Lung microvascular endothelial cell (primary cell): ENCODE results near the gene CILP2. TPM values are rescaled to one million over a fixed set of nuclear protein-coding genes. Genes with fewer than 3 reads are reported as not detected.

ENCODE experiments used
- DNase-seq, 2 donors: peaks; one replicate each; pipeline versions ENCODE4 v3.0.0 to v3.0.0-alpha.2; 2010; ENCODE audit warnings: low read depth in 2 of 2
- total RNA-seq: library from RNA; depleted of rRNA; stranded (reverse); fragments of >200 nt; gene quantifications from 2 replicates; pipeline ENCODE4 v1.2.1, GENCODE V29; 2014

Gene CILP2
- total RNA-seq, 1 donor from 2014 or later, result not detected

- DNase-seq, result peak; percentile 41 to 70
Observed at GRCh38 chr19:19528721-19529490, 9.2 kb upstream of the CILP2 start, which contains the start of gene YJEFN3. YJEFN3 (plus strand) TSS chr19:19528911; CDS start chr19:19528933, 22 bp downstream.

- no peak for DNase-seq
Observed at GRCh38 chr19:19529783-19530422, 8.2 kb upstream of the CILP2 start.

GRCh38 chr19:19530423-19530804 is 7.7 kb upstream of the CILP2 start:
- no peak for DNase-seq

GRCh38 chr19:19530889-19531288 is 7.2 kb upstream of the CILP2 start:
- DNase-seq, result no peak

GRCh38 chr19:19531951-19532805 is 5.9 kb upstream of the CILP2 start:
- DNase-seq, result peak; percentile 58 to 74

- DNase-seq, result no peak
Observed at GRCh38 chr19:19532806-19533701, 5.0 kb upstream of the CILP2 start.

GRCh38 chr19:19533841-19534240 is 4.2 kb upstream of the CILP2 start:
- no peak for DNase-seq

- DNase-seq, result no peak
Observed at GRCh38 chr19:19534556-19535265, 3.4 kb upstream of the CILP2 start.

- DNase-seq, result no peak
Observed at GRCh38 chr19:19535311-19536191, 2.5 kb upstream of the CILP2 start.

- peak in 1 of 2 donors; percentile 36 for DNase-seq
Observed at GRCh38 chr19:19537075-19538048, 703 bp upstream of the CILP2 start.

GRCh38 chr19:19538785-19539166 is 711 bp downstream of the CILP2 start:
- DNase-seq, result no peak

- no peak for DNase-seq
Observed at GRCh38 chr19:19539698-19540063, 1.6 kb downstream of the CILP2 start.

- DNase-seq, result peak; percentile 29 to 37
Observed at GRCh38 chr19:19540064-19540714, 2.1 kb downstream of the CILP2 start.

GRCh38 chr19:19540715-19541515 is 2.9 kb downstream of the CILP2 start:
- peak; percentile 20 to 38 for DNase-seq

GRCh38 chr19:19541616-19542015 is 3.6 kb downstream of the CILP2 start:
- no peak for DNase-seq

GRCh38 chr19:19542507-19542906 is 4.4 kb downstream of the CILP2 start:
- DNase-seq, result no peak

- no peak for DNase-seq
Observed at GRCh38 chr19:19543101-19543500, 5.0 kb downstream of the CILP2 start.
